Measurements from ENCODE around the gene RNF150.
A peak's percentile ranks its signal among the peaks of the same experiment; 100 is the strongest.

RNF150 gene

DNA sequence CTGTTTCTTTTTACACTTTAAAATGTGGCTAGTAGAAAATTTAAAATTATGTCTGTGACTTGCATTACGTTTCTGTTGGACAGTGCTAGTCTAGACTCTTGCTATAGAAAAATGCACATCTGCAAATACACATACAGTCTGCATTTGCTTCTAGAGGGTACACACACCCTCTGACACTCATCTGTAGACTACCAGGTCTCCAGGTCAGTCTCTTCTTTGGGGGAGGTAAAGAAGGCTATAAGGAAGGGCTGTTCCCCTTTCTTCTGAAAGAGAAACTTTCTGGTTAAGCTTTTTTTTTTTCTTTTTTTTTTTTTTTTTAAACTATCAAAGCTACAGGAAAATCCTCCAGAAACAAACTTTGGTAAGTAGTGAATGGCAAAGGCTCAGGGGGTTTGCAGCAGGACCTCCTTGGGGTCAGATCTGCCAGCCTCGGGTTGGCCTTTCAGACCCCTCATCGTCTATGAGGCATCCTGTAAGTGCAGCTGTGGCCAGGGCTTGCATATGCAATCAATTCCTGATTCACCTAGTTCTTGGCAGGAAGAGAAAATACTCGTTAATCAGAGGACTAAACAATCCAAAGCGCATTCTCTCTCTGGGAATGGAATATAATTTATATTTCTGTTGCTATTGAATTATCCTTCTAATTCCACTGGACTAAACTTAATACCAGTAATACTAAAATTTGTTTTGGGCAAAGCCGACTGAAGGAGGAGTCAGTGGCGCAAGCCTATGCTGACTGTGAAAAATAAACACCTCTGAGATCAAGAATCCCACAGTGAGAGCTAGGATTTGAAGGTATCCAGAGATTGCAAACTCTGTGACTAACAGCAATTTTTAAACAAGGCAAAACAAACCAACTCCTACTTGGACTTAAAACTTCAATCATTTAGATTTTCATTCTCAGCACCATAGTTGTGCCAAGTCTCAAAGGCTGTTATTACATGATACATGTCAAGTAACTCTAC, 267.7 kb downstream of the RNF150 start:
- DNase-seq (ENCODE audit: low read depth in 2 of 2) = no peak

DNA sequence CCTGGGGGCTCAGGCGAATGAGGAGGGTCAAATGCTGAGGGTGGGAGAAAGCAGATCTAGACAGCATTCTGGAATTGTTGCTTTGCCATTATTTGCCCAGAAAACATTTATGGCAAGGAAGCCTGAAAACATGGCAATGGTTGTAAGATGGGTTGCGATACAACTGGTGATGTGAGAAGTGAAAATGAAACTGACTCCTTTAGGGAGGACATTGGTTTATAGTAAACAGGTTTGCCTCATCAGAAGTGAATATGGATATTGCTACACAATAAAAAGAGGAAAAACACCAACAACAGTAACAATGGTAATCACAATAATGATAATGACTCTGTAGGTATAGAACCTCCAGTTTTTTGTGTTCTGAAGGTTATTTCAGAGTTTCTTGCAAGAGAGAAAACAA, 270.1 kb downstream of the RNF150 start:
- no peak for DNase-seq (ENCODE audit: low read depth in 2 of 2)

GRCh38 chr4:140862177-140862442, 271.2 kb downstream of the RNF150 start:
- no peak for DNase-seq (ENCODE audit: low read depth in 2 of 2)

GRCh38 chr4:140861359-140862176, 271.7 kb downstream of the RNF150 start:
- DNase-seq (ENCODE audit: low read depth in 2 of 2) = peak; percentile 65 to 71

DNA sequence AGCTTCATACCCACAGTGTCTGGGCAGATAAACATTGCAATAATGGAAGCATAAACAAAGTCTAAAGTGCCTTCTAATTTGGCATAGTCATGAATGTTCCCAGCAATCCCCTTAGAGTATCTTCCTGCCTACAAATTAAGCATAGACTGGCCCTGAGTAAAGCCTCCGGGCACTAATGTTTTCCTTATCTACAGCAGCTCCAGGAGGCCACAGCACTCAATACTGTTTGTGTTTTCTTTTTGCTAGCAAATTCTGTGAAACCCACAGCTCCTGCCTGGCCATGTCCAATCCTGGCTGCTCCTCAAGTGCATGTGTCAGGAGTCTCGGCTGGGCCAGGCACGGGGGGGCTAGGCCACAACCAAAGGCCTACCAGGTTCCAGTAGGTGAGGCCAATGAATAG, 274.4 kb downstream of the RNF150 start:
- DNase-seq (ENCODE audit: low read depth in 2 of 2) = no peak

DNA sequence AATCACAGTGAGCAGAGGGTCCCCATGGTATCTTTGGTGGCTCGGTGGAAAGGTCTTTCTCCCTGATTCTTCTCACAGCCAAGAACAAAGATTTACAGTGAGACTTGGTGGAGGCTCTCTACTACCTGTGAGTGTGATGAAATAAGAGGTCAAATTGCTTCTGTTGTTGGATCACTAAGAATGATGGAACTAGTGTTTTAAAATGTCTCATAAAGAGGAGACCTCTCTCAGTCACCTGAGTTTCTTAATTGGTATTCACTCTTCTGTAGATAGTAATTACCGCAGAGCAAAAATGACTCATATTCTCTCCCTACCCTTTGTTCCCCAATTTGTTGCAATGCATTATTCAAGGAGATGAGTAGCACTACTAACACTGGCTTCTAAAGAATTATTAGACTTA, 276.2 kb downstream of the RNF150 start:
- DNase-seq (ENCODE audit: low read depth in 2 of 2) = no peak

- DNase-seq (ENCODE audit: low read depth in 2 of 2) = peak in 1 of 2 experiments; percentile 23
Observed at GRCh38 chr4:140856621-140857062, 276.6 kb downstream of the RNF150 start.

DNA sequence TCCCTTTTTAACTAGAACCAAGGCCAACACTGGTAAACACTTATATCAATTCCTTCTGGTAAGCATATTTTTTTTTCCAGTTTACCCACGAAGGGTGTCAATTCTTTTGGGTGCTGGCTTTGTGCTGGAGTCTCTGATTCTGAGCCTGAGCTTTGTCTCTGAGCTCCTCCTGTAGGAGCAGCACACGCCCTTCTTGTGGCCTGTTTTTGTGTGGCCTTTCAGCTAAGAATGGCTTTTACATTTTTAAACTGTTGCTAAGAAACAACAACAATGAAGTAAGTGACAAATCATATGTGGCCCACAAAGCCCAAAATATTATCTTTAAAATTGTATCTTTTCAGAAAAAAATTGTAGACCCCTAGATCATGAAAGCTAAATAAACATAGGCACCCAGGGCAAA, 279.1 kb downstream of the RNF150 start:
- no peak for DNase-seq (ENCODE audit: low read depth in 2 of 2)

- no peak for DNase-seq (ENCODE audit: low read depth in 2 of 2)
Observed at GRCh38 chr4:140851804-140852203, 281.5 kb downstream of the RNF150 start.

DNA sequence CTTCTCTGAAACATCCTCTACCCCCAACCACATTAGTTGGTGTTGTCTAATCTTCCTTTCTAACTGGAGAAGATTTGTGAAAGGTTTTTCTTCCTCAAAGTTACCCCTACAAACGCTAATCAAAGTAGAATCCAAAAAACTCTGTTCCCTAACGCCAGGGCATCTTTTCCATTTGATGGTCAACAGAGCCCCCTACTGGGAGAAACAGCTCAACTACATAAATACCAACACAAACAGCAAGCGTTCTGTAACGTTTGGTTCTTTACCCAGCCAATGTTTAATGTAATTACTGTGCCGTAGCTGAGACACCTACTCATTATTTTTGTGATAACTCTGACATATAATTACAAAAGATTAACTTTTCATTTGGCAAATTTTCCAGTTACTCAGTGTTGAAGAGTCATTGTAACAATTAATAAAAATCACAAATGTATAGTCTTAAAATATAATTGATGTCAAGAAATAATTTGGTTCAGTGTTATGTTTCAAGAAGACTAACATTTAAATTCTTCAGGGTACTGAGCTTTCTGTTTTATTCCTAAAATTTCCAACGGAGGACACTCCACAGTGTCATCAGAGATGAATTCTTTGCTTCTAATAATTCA, 282.1 kb downstream of the RNF150 start:
- DNase-seq (ENCODE audit: low read depth in 2 of 2) = peak; percentile 29 to 38

DNA sequence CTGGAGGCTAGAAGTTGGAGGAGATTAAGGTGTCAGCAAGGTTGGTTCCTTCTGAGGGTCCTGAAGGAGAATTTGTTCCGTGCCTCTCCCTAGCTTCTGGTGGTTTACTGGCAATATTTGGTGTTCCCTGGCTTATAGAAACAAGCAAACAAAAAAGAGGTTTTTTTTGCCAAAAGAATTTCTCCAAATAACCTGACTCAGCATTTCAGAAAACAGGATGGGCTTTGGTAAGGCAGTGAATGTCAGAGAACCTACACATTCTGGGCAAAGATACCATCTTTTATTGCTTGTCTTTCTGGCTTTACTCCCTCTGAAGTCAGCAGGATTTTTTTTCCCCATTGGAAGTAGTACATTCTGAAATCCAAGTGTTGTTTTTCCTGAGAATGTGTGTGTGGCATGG, 283.7 kb downstream of the RNF150 start:
- no peak for DNase-seq (ENCODE audit: low read depth in 2 of 2)

DNA sequence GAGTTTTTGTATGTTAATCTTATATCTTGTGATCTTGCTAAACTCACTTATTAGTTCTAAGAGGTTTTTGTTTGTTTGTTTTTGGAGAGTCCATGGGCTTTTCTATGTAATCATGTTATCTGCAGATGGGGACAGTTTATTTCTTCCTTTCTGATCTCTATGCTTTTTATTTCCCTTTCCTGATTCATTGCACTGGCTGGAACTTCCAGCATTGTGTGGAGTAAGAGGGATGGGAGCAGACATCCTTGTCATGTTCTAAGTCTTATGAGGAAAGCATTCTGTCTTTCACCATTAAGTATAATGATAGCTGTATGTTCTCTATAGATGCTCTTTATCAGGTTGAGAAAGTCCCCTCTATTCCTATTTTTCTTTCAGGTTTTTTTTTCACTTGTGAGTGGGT, 286.5 kb downstream of the RNF150 start:
- no peak for DNase-seq (ENCODE audit: low read depth in 2 of 2)

- no peak for DNase-seq (ENCODE audit: low read depth in 2 of 2)
Observed at GRCh38 chr4:140844061-140844460, 289.2 kb downstream of the RNF150 start.

DNA sequence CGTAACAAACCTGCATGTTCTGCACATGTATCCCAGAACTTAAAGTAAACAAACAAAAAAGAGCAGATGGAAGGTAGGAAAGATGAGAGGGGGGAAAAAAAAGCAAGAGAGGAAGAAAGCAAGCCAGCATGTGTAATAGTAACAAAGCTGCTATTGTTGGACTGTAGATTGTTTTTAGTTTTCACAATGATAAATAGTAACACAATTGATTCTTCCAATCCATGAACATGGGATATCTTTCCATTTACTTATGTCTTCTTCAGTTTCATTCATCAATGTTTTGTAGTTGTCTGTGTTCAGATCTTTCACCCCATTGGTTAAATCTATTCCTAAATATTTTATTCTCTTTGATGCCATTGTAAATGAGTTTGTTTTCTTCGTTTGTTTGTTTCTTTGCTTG, 292.1 kb downstream of the RNF150 start:
- no peak for DNase-seq (ENCODE audit: low read depth in 2 of 2)

DNA sequence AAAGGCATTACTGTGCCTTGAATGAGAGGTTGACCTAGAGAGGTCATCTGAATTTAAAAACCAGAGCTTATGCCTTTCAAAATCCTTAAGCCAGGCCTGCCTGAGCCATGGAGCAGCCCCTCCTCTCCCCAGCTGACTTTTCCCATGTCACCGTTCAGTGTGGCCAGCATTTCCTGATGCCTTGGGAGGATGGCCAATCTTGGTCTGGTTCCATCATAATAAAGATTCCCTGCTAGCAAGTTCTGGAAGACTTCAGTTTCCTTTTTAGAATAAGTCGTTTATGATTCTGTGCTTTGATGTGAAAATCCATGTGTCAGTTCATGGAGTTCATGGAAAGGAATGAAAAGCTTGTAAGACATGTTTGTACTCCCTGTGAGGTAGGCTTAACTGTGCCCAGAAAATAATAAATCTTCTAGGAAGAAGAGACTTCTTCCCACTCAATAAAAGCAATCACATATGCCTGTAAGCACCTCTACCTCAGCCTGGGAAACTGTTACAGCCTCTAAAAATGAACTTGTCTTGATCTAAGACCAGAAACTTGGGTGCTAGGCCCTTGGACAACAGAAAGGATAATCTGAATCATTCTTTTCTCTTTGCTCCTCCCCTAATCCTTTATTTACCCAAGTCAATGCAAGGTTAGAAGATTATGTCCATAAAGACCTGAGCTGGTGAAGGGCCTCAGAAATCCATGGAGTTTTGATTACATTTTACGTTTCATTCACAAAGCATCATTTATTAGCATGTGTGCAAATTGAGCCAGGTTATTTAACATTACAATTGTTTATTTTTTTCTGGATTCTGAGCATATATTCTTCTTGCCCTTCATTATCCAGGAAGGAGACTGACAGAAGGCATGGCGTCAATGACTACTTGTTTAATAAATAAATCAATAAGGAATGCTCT, 293.1 kb downstream of the RNF150 start:
- no peak for DNase-seq (ENCODE audit: low read depth in 2 of 2)

- DNase-seq (ENCODE audit: low read depth in 2 of 2) = no peak
Observed at GRCh38 chr4:140839406-140839805, 293.9 kb downstream of the RNF150 start.

DNA sequence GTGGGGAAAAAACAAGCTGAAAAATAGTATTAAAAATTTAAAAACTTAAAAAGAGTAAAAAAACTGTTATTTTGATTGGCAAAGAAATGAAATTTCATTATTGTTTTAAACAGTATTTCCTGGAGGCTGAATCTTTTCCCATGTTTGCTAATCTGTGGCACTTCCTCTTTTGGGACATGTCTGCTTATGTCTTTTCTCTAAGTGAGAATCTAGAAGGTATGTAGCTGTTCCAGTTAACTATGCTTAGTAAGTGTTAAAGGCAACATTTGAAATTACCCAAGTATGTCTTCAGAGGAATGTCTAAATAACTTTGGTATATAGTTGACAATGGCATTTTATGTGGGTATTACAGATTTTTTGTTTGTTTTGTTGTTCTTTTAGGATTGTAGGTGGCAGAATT, 295.5 kb downstream of the RNF150 start:
- DNase-seq (ENCODE audit: low read depth in 2 of 2) = no peak

DNA sequence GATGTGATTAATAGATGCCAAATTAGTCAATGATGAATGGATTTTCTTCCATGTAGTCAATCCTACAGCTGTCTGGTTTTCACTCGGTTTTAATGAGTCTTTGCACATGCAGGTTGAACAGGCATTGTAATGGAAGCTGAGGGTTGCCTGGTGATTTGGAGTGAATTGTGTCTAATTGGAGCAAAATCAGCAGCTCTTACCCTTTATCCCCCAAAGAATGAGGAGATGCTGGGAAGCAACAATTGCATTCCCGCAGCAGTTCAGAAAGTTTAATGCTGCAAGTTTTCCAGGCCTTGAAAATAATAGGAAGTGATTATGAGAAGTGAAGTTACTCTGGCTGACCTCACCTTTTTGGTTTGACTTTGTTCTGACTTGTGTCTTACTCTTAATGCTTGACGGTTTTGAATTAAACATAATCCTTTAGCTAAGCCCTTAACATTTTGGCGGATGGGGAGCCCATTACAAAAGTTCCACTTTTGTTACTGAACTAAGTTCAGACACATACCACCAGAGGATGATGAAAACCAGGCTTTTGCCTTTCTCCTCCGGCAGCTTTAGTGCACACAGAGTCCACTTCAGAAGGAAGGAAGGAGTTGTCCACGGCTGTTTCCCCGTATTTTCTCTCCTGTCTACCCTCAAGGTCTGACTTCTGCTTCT, 298.3 kb downstream of the RNF150 start:
- no peak for DNase-seq (ENCODE audit: low read depth in 2 of 2)

DNA sequence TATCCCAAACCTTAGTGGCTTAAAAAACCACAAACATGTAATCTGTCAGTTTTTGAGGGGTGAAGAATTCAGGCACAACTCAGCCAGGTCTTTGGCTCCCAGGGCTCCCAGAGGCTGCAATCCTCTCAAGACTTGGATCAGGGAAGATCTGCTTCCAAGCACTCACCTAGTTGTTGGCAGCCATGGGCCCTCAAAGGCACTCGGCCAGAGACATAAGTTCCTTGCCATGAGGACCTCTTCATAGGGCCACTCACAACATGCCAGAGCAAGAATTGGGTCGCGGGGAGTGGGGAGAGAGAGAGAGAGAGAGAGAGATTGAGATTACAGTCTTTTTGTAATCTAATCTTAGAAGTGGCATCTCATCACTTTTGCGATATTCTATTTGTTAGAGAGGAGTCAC, 300.0 kb downstream of the RNF150 start:
- no peak for DNase-seq (ENCODE audit: low read depth in 2 of 2)

- DNase-seq (ENCODE audit: low read depth in 2 of 2) = no peak
Observed at GRCh38 chr4:140829825-140830224, 303.4 kb downstream of the RNF150 start.

- DNase-seq (ENCODE audit: low read depth in 2 of 2) = no peak
Observed at GRCh38 chr4:140826701-140827027, 306.6 kb downstream of the RNF150 start.
